CD4-positive, CD25-positive, alpha-beta regulatory T cell (primary cell): ENCODE results near the gene TUBA3C. TPM values are rescaled to one million over a fixed set of nuclear protein-coding genes. Genes with fewer than 3 reads are reported as not detected.

Experiments used
- ATAC-seq, 2 donors: fragments of 150-1000 bp; cut with Tn5 transposase; one replicate each; pipeline ENCODE4 v1.10.0; 2021; ENCODE audit warnings: low read depth in 2 of 2, moderate number of reproducible peaks in 2 of 2, moderate library complexity in 1 of 2
- DNase-seq, 3 donors: peaks; one replicate each; pipeline versions ENCODE4 v3.0.0 to v3.0.0-alpha.2; 2012 to 2022; ENCODE audit warnings: mixed read lengths in 1 of 3
- H3K27ac ChIP-seq: one replicate; pipeline ENCODE4 v1.7.0; 2013; ENCODE audit warnings: mild to moderate bottlenecking, low read length; ENCODE audit not compliant: insufficient read depth, poor library complexity, severe bottlenecking
- H3K27me3 ChIP-seq: one replicate; pipeline ENCODE4 v1.7.0; 2013; ENCODE audit warnings: low read length; ENCODE audit not compliant: control insufficient read depth, insufficient read depth
- H3K36me3 ChIP-seq: one replicate; pipeline ENCODE4 v1.7.0; 2013; ENCODE audit warnings: mild to moderate bottlenecking, low read length, moderate library complexity; ENCODE audit not compliant: control insufficient read depth, insufficient read depth
- H3K4me1 ChIP-seq: 2 replicates; pipeline ENCODE4 v1.7.0; 2013; ENCODE audit warnings: mild to moderate bottlenecking, low read length; ENCODE audit not compliant: insufficient read depth, control insufficient read depth, poor library complexity, severe bottlenecking
- H3K4me3 ChIP-seq: one replicate; pipeline ENCODE4 v1.7.0; 2013; ENCODE audit warnings: low read depth, mild to moderate bottlenecking, low read length, moderate library complexity
- H3K9me3 ChIP-seq, 2 experiments: 1 replicate in 1 of 2; 2 replicates in 1 of 2; pipeline ENCODE4 v1.7.0; 2013; ENCODE audit warnings: low read length in 2 of 2, mild to moderate bottlenecking in 1 of 2, moderate library complexity in 1 of 2; ENCODE audit not compliant: control insufficient read depth in 2 of 2
- H3K27ac Mint-ChIP-seq, 3 donors: one replicate each; pipeline ENCODE4 v1.8.0; 2020 to 2022; ENCODE audit warnings: mild to moderate bottlenecking in 3 of 3, mixed read lengths in 3 of 3, moderate library complexity in 2 of 3
- H3K27me3 Mint-ChIP-seq: one replicate; pipeline ENCODE4 v1.8.0; 2022; ENCODE audit warnings: mild to moderate bottlenecking, mixed read lengths
- H3K36me3 Mint-ChIP-seq: one replicate; pipeline ENCODE4 v1.8.0; 2020; ENCODE audit warnings: mixed read lengths
- H3K4me1 Mint-ChIP-seq, 4 donors: one replicate each; pipeline ENCODE4 v1.8.0; 2020 to 2022; ENCODE audit warnings: mixed read lengths in 4 of 4, mild to moderate bottlenecking in 1 of 4
- H3K4me3 Mint-ChIP-seq, 4 donors: one replicate each; pipeline ENCODE4 v1.8.0; 2020 to 2022; ENCODE audit warnings: mild to moderate bottlenecking in 4 of 4, mixed read lengths in 4 of 4, moderate library complexity in 3 of 4
- H3K9me3 Mint-ChIP-seq, 7 donors: one replicate each; pipeline ENCODE4 v1.8.0; 2020 to 2022; ENCODE audit warnings: mixed read lengths in 7 of 7, mild to moderate bottlenecking in 3 of 7, moderate library complexity in 2 of 7
- polyA plus RNA-seq, 4 donors: library from polyadenylated mRNA; unstranded; fragments of 300-500 nt; fragmentation: Illumina TruSeq; gene quantifications; one replicate each; pipeline ENCODE4 v1.2.3, GENCODE V29; 2021
- total RNA-seq: library from RNA; stranded (reverse); gene quantifications from one replicate; pipeline ENCODE4 v1.2.3, GENCODE V29; 2022

TUBA3C gene
- total and polyA plus RNA-seq, 5 donors from 2014 or later = not detected

- Histone ChIP-seq H3K4me1 (no peaks in the 10 kb centered on the region), H3K36me3 (no peaks in the 10 kb centered on the region), H3K27ac (no peak overlapping the region), H3K27me3 (no peaks in the 10 kb centered on the region), H3K4me3 (no peak overlapping the region), H3K9me3 (no peaks in the 10 kb centered on the region)
- no peak for ATAC-seq
- no peaks in the 10 kb centered on the region for H3K27me3 Mint-ChIP-seq
- DNase-seq = no peak
- H3K27ac Mint-ChIP-seq = no peak overlapping the region
- no peaks in the 10 kb centered on the region for H3K4me1 Mint-ChIP-seq
- H3K4me3 Mint-ChIP-seq = no peak overlapping the region
- no peaks in the 10 kb centered on the region for H3K36me3 Mint-ChIP-seq
- peaks cover 0 to 3% (median 0%) of the 10 kb centered on the region in 7 donors for H3K9me3 Mint-ChIP-seq
These were observed 7.9 kb downstream of the TUBA3C start for GRCh38 chr13:19173752-19174151.

GRCh38 chr13:19172647-19173030 lies 9.0 kb downstream of the TUBA3C start:
- H3K27ac Mint-ChIP-seq = no peak overlapping the region

GRCh38 chr13:19172007-19172646 lies 9.5 kb downstream of the TUBA3C start:
- Mint-ChIP-seq H3K27ac (no peak overlapping the region), H3K9me3 (peaks cover 0 to 5% (median 0%) of the 10 kb centered on the region in 7 donors), H3K4me3 (no peak overlapping the region), H3K27me3 (peaks cover 4% of the 10 kb centered on the region), H3K36me3 (no peaks in the 10 kb centered on the region), H3K4me1 (no peaks in the 10 kb centered on the region)
- Histone ChIP-seq H3K4me1 (no peaks in the 10 kb centered on the region), H3K36me3 (no peaks in the 10 kb centered on the region), H3K27me3 (no peaks in the 10 kb centered on the region), H3K27ac (no peak overlapping the region), H3K9me3 (no peaks in the 10 kb centered on the region), H3K4me3 (no peak overlapping the region)
- DNase-seq = no peak
- no peak for ATAC-seq

More at GRCh38 chr13:19172647-19173030, 9.0 kb downstream of the TUBA3C start:
- Mint-ChIP-seq H3K27me3 (no peaks in the 10 kb centered on the region), H3K36me3 (no peaks in the 10 kb centered on the region), H3K4me1 (no peaks in the 10 kb centered on the region), H3K9me3 (peaks cover 0 to 2% (median 0%) of the 10 kb centered on the region in 7 donors), H3K4me3 (no peak overlapping the region)
- H3K4me1 ChIP-seq = no peaks in the 10 kb centered on the region
- no peaks in the 10 kb centered on the region for H3K9me3 ChIP-seq
- DNase-seq (no peak), ATAC-seq (no peak)
- no peak overlapping the region for H3K27ac ChIP-seq
- H3K36me3 ChIP-seq = no peaks in the 10 kb centered on the region
- H3K4me3 ChIP-seq = no peak overlapping the region
- no peaks in the 10 kb centered on the region for H3K27me3 ChIP-seq

GRCh38 chr13:19171563-19171962 lies 10.1 kb downstream of the TUBA3C start:
- Mint-ChIP-seq H3K27me3 (peaks cover 4% of the 10 kb centered on the region), H3K9me3 (peaks cover 0 to 5% (median 0%) of the 10 kb centered on the region in 7 donors), H3K4me3 (no peak overlapping the region), H3K27ac (no peak overlapping the region), H3K4me1 (no peaks in the 10 kb centered on the region), H3K36me3 (no peaks in the 10 kb centered on the region)
- Histone ChIP-seq H3K27me3 (no peaks in the 10 kb centered on the region), H3K36me3 (no peaks in the 10 kb centered on the region), H3K27ac (no peak overlapping the region), H3K9me3 (no peaks in the 10 kb centered on the region), H3K4me3 (no peak overlapping the region), H3K4me1 (no peaks in the 10 kb centered on the region)
- ATAC-seq (no peak), DNase-seq (no peak)

- Histone ChIP-seq H3K27me3 (no peaks in the 10 kb centered on the region), H3K36me3 (no peaks in the 10 kb centered on the region), H3K4me3 (no peak overlapping the region), H3K9me3 (no peaks in the 10 kb centered on the region), H3K27ac (no peak overlapping the region), H3K4me1 (no peaks in the 10 kb centered on the region)
- Mint-ChIP-seq H3K4me3 (no peak overlapping the region), H3K4me1 (no peaks in the 10 kb centered on the region), H3K36me3 (no peaks in the 10 kb centered on the region), H3K27ac (no peak overlapping the region), H3K27me3 (peaks cover 4% of the 10 kb centered on the region), H3K9me3 (peaks cover 0 to 5% (median 0%) of the 10 kb centered on the region in 7 donors)
- DNase-seq (no peak), ATAC-seq (no peak)
These were observed 11.6 kb downstream of the TUBA3C start for GRCh38 chr13:19169991-19170390.

- Histone ChIP-seq H3K36me3 (no peaks in the 10 kb centered on the region), H3K4me1 (no peaks in the 10 kb centered on the region), H3K9me3 (no peaks in the 10 kb centered on the region), H3K27ac (no peak overlapping the region), H3K27me3 (no peaks in the 10 kb centered on the region), H3K4me3 (no peak overlapping the region)
- Mint-ChIP-seq H3K27me3 (peaks cover 4% of the 10 kb centered on the region), H3K4me3 (no peak overlapping the region), H3K4me1 (no peaks in the 10 kb centered on the region), H3K27ac (no peak overlapping the region), H3K36me3 (no peaks in the 10 kb centered on the region), H3K9me3 (peaks cover 0 to 5% (median 0%) of the 10 kb centered on the region in 7 donors)
- DNase-seq = no peak
- ATAC-seq = no peak
These were observed 12.1 kb downstream of the TUBA3C start for GRCh38 chr13:19169496-19169895.

- Mint-ChIP-seq H3K36me3 (no peaks in the 10 kb centered on the region), H3K4me1 (no peaks in the 10 kb centered on the region), H3K4me3 (peak overlapping the region in 1 of 4 donors; percentile 27), H3K27me3 (no peaks in the 10 kb centered on the region), H3K27ac (no peak overlapping the region), H3K9me3 (peaks cover 0 to 9% (median 4%) of the 10 kb centered on the region in 7 donors)
- Histone ChIP-seq H3K27me3 (no peaks in the 10 kb centered on the region), H3K4me1 (no peaks in the 10 kb centered on the region), H3K36me3 (no peaks in the 10 kb centered on the region), H3K9me3 (peaks cover 0 to 3% of the 10 kb centered on the region in 2 experiments), H3K4me3 (no peak overlapping the region), H3K27ac (no peak overlapping the region)
- ATAC-seq (no peak), DNase-seq (no peak)
These were observed 20.3 kb downstream of the TUBA3C start for GRCh38 chr13:19161308-19161707.

GRCh38 chr13:19159761-19160420 lies 21.7 kb downstream of the TUBA3C start:
- Mint-ChIP-seq H3K27me3 (no peaks in the 10 kb centered on the region), H3K9me3 (peaks cover 0 to 5% (median 4%) of the 10 kb centered on the region in 7 donors), H3K27ac (no peak overlapping the region), H3K4me3 (no peak overlapping the region), H3K36me3 (no peaks in the 10 kb centered on the region), H3K4me1 (no peaks in the 10 kb centered on the region)
- no peaks in the 10 kb centered on the region for H3K36me3 ChIP-seq
- H3K27me3 ChIP-seq = no peaks in the 10 kb centered on the region
- DNase-seq = no peak
- no peak overlapping the region for H3K4me3 ChIP-seq
- peaks cover 0 to 3% of the 10 kb centered on the region in 2 experiments for H3K9me3 ChIP-seq
- no peak for ATAC-seq
- H3K27ac ChIP-seq = no peak overlapping the region
- no peaks in the 10 kb centered on the region for H3K4me1 ChIP-seq
